Transverse colon (tissue), 3 donors: ENCODE measurements around the gene TYRP1.

Experiments
- CTCF ChIP-seq, 5 experiments: fragments of 200-600 bp in 3 of 5; fragments of 450-650 bp in 2 of 5; sonication (generic) in 3 of 5; IDR thresholded peaks; 1 replicate in 2 of 5; 2 replicates in 3 of 5; pipeline ENCODE4 v1.5.1; 2016 to 2017; ENCODE audit warnings: antibody characterized with exemption in 5 of 5, inconsistent platforms in 3 of 5, mild to moderate bottlenecking in 2 of 5, moderate library complexity in 1 of 5
- POLR2A ChIP-seq: fragments of 450-650 bp; IDR thresholded peaks from one replicate; pipeline ENCODE4 v1.6.1; 2016; ENCODE audit warnings: antibody characterized with exemption, mild to moderate bottlenecking, moderate library complexity

DNA sequence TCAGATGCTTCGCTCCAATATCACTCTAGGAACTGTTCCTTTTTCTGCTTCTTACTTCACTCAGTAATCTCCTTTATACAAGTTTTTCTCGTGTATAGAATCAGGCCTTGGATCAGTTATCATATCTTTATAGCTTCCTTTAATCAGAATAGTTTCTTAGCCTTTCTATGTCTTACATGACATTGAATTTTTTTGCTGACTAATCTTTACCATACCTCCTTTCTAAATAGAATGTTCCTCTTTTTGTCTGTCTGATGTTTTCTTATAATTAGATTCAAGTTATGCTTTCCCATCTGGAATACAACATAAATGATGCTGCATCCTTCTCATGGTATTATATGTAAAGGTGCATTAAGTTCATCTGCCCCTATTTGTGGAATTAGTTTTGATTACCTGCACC, 40.2 kb upstream of the TYRP1 start:
- TF ChIP-seq CTCF (IDR thresholded peaks at IDR 0.05), result no peak
- no peak for TF ChIP-seq POLR2A
